H9 (cell line): Measurements from ENCODE around the gene NANOS3. TPM values are rescaled to one million over a fixed set of nuclear protein-coding genes. Genes with fewer than 3 reads are reported as not detected.

Source experiments
- DNase-seq: peaks from one replicate; pipeline ENCODE4 v3.0.0-alpha.2; 2017
- H2AFZ ChIP-seq: one replicate; pipeline ENCODE4 v1.6.1; 2013; ENCODE audit warnings: mild to moderate bottlenecking, low read length, control low read depth, moderate library complexity
- H2AK5ac ChIP-seq: 2 replicates; pipeline ENCODE4 v1.6.1; 2013; ENCODE audit warnings: low read length, control low read depth, mixed read lengths; ENCODE audit not compliant: insufficient read length
- H2BK120ac ChIP-seq: one replicate; pipeline ENCODE4 v1.6.1; 2013; ENCODE audit warnings: low read depth, mild to moderate bottlenecking, low read length, control low read depth, inconsistent platforms; ENCODE audit not compliant: poor library complexity, severe bottlenecking
- H2BK12ac ChIP-seq: 2 replicates; pipeline ENCODE4 v1.6.1; 2013; ENCODE audit warnings: low read length, control low read depth, mixed read lengths, low read depth; ENCODE audit not compliant: insufficient read length
- H2BK15ac ChIP-seq: 2 replicates; pipeline ENCODE4 v1.6.1; 2013; ENCODE audit warnings: low read depth, low read length, control low read depth
- H2BK20ac ChIP-seq: one replicate; pipeline ENCODE4 v1.6.1; 2013; ENCODE audit warnings: low read depth, mild to moderate bottlenecking, low read length, control low read depth, inconsistent platforms; ENCODE audit not compliant: poor library complexity, severe bottlenecking
- H2BK5ac ChIP-seq: 2 replicates; pipeline ENCODE4 v1.6.1; 2013; ENCODE audit warnings: low read length, control low read depth, mixed read lengths; ENCODE audit not compliant: insufficient read length
- H3K14ac ChIP-seq: 2 replicates; pipeline ENCODE4 v1.6.1; 2013; ENCODE audit warnings: low read length, control low read depth; ENCODE audit not compliant: insufficient read depth
- H3K18ac ChIP-seq: 2 replicates; pipeline ENCODE4 v1.6.1; 2013; ENCODE audit warnings: low read depth, mild to moderate bottlenecking, mixed read lengths, low read length, control low read depth; ENCODE audit not compliant: insufficient read length
- H3K23ac ChIP-seq: 2 replicates; pipeline ENCODE4 v1.6.1; 2013; ENCODE audit warnings: low read length, control low read depth, mixed read lengths, low read depth; ENCODE audit not compliant: insufficient read length
- H3K23me2 ChIP-seq: 2 replicates; pipeline ENCODE4 v1.6.1; 2013; ENCODE audit warnings: low read depth, mild to moderate bottlenecking, mixed read lengths, low read length, control low read depth; ENCODE audit not compliant: insufficient read length, poor library complexity, severe bottlenecking
- H3K27ac ChIP-seq: 2 replicates; pipeline ENCODE4 v1.5.1; 2013; ENCODE audit warnings: low read length, control low read depth, mixed read lengths, low read depth; ENCODE audit not compliant: insufficient read length
- H3K27me3 ChIP-seq: 2 replicates; pipeline ENCODE4 v1.6.1; 2013; ENCODE audit warnings: low read length, control low read depth, inconsistent platforms; ENCODE audit not compliant: insufficient read depth
- H3K4ac ChIP-seq: 2 replicates; pipeline ENCODE4 v1.6.1; 2013; ENCODE audit warnings: low read depth, mild to moderate bottlenecking, control low read depth, inconsistent platforms, low read length, moderate library complexity
- H3K4me1 ChIP-seq: 2 replicates; pipeline ENCODE4 v1.6.1; 2013; ENCODE audit warnings: low read length, control low read depth, inconsistent platforms; ENCODE audit not compliant: insufficient read depth
- H3K4me2 ChIP-seq: 2 replicates; pipeline ENCODE4 v1.6.1; 2013; ENCODE audit warnings: low read length, control low read depth, mixed read lengths; ENCODE audit not compliant: insufficient read length, insufficient read depth
- H3K56ac ChIP-seq: 2 replicates; pipeline ENCODE4 v1.6.1; 2013; ENCODE audit warnings: low read depth, mild to moderate bottlenecking, mixed read lengths, low read length, control low read depth; ENCODE audit not compliant: insufficient read length
- H3K79me1 ChIP-seq: 2 replicates; pipeline ENCODE4 v1.6.1; 2013; ENCODE audit warnings: low read depth, mild to moderate bottlenecking, moderate library complexity, low read length, control low read depth, inconsistent platforms; ENCODE audit not compliant: insufficient read depth, poor library complexity, severe bottlenecking
- H3K79me2 ChIP-seq: 2 replicates; pipeline ENCODE4 v1.6.1; 2013; ENCODE audit warnings: low read length, control low read depth, inconsistent platforms; ENCODE audit not compliant: insufficient read depth
- H3K9ac ChIP-seq: 2 replicates; pipeline ENCODE4 v1.6.1; 2013; ENCODE audit warnings: low read length, control low read depth, mixed read lengths; ENCODE audit not compliant: insufficient read length; ENCODE audit errors: extremely low read depth
- H3K9me3 ChIP-seq: one replicate; pipeline ENCODE4 v1.6.1; 2013; ENCODE audit warnings: low read depth, low read length, inconsistent platforms; ENCODE audit not compliant: control insufficient read depth
- H3T11ph ChIP-seq: one replicate; pipeline ENCODE4 v1.6.1; 2013; ENCODE audit warnings: mild to moderate bottlenecking, low read length, control low read depth, inconsistent platforms
- H4K20me1 ChIP-seq: one replicate; pipeline ENCODE4 v1.6.1; 2013; ENCODE audit not compliant: control insufficient read depth, insufficient read length, insufficient read depth
- H4K5ac ChIP-seq: 2 replicates; pipeline ENCODE4 v1.6.1; 2013; ENCODE audit warnings: low read depth, mild to moderate bottlenecking, mixed read lengths, low read length, control low read depth; ENCODE audit not compliant: insufficient read length
- H4K8ac ChIP-seq: replicated peaks from 2 replicates; pipeline ENCODE4 v1.6.1; 2013; ENCODE audit warnings: low read length, control low read depth, mixed read lengths, low read depth; ENCODE audit not compliant: insufficient read length
- H4K91ac ChIP-seq: 2 replicates; pipeline ENCODE4 v1.6.1; 2013; ENCODE audit warnings: low read depth, mild to moderate bottlenecking, moderate library complexity, mixed read lengths, low read length, control low read depth; ENCODE audit not compliant: insufficient read length
- H3K27ac Mint-ChIP-seq, 3 experiments: 2 replicates in 2 of 3; 3 replicates in 1 of 3; pipeline ENCODE4 v1.8.0; 2020 to 2021; ENCODE audit warnings: mixed read lengths in 3 of 3, mild to moderate bottlenecking in 1 of 3, moderate library complexity in 1 of 3
- H3K27me3 Mint-ChIP-seq: 2 replicates; pipeline ENCODE4 v1.8.0; 2021; ENCODE audit warnings: low read depth, mild to moderate bottlenecking, moderate library complexity, mixed read lengths
- H3K36me3 Mint-ChIP-seq, 3 experiments: 2 replicates in 2 of 3; 3 replicates in 1 of 3; pipeline ENCODE4 v1.8.0; 2020 to 2021; ENCODE audit warnings: low read depth in 3 of 3, mixed read lengths in 3 of 3; ENCODE audit not compliant: insufficient read depth in 1 of 3
- H3K4me1 Mint-ChIP-seq, 2 experiments: 2 replicates each; pipeline ENCODE4 v1.8.0; 2020; ENCODE audit warnings: mixed read lengths in 2 of 2
- H3K4me3 Mint-ChIP-seq, 2 experiments: 2 replicates in 1 of 2; 3 replicates in 1 of 2; pipeline ENCODE4 v1.8.0; 2020 to 2021; ENCODE audit warnings: mild to moderate bottlenecking in 2 of 2, mixed read lengths in 2 of 2, moderate library complexity in 1 of 2
- H3K9me3 Mint-ChIP-seq, 2 experiments: 2 replicates in 1 of 2; 3 replicates in 1 of 2; pipeline ENCODE4 v1.8.0; 2020; ENCODE audit warnings: mild to moderate bottlenecking in 2 of 2, mixed read lengths in 2 of 2, moderate library complexity in 1 of 2
- WGBS: extraction: QIAGEN DNeasy Blood & Tissue Kit; methylation state at CpG from one replicate; pipeline ENCODE4 v1.1.7; 2013; ENCODE audit warnings: missing lambda C conversion rate, low lambda C conversion rate, mixed read lengths; ENCODE audit not compliant: insufficient read length; ENCODE audit errors: extremely low coverage; 5-methylcytosine and 5-hydroxymethylcytosine counted together
- total RNA-seq: library from RNA; stranded (reverse); gene quantifications from 2 replicates; pipeline ENCODE4 v1.2.1, GENCODE V29; 2021
- TF ChIP-seq, protein P1 (sequence below): fragments of 200-600 bp; sonication (generic); conservative IDR thresholded peaks from 3 replicates; pipeline ENCODE4 v1.8.0; 2021; ENCODE audit warnings: antibody characterized with exemption, mild to moderate bottlenecking

Gene NANOS3
- total RNA-seq, 1 experiment from 2014 or later: not detected

DNA sequence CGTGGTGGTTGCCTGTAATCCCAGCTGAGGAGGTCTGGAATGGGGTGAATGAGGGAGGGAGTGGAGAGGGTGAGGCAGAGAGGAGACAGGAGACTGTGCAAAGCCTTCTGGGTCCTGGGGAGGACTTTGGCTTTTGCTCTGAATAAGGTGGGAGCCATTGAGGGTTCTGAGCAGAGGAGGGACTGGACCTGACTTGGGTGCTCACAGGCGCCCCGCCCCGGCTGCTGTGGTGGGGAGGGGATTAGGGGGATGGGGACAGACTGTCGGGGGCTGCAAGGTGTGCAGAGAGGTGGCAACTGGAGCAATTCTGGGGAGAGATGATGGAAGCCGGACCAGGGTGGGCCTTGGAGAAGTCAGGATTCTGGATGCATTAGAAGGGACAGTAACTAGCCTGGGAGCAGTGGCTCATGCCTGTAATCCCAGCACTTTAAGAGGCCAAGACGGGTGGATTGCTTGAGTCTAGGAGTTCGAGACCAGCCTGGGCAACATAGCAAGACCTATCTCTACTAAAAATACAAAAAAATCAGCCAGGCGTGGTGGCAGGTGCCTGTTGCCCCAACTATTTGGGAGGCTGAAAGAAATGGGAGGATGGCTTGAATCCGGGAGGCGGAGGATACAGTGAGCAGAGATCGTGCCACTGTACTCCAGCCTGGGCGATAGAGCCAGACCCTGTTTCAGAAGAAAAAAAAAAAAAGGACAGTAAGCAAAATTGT lies 16.1 kb upstream of the NANOS3 start:
- Histone ChIP-seq H3K79me2 (no peaks in the 10 kb centered on the region), H3K79me1 (no peaks in the 10 kb centered on the region), H3K23ac (no peak overlapping the region), H3K18ac (no peak overlapping the region), H4K8ac (no peak overlapping the region), H2BK20ac (no peak overlapping the region), H3K4me2 (no peak overlapping the region), H4K20me1 (no peaks in the 10 kb centered on the region), H2AFZ (no peak overlapping the region), H2AK5ac (no peak overlapping the region), H3T11ph (no peak overlapping the region), H3K4me1 (no peaks in the 10 kb centered on the region), H2BK12ac (no peak overlapping the region), H3K27ac (no peak overlapping the region), H3K9me3 (no peaks in the 10 kb centered on the region), H3K23me2 (peaks cover 2% of the 10 kb centered on the region), H4K91ac (no peak overlapping the region), H3K27me3 (peaks cover 6% of the 10 kb centered on the region; the same call in 1 of the 2 replicates), H2BK15ac (no peak overlapping the region), H3K56ac (no peak overlapping the region), H2BK120ac (no peak overlapping the region), H3K9ac (no peak overlapping the region), H3K4ac (no peak overlapping the region), H2BK5ac (no peak overlapping the region), H4K5ac (no peak overlapping the region), H3K14ac (no peak overlapping the region)
- DNase-seq: no peak
- no CpG with 5 or more reads among the region's 13 CpGs for WGBS
- TF ChIP-seq, protein P1, sequence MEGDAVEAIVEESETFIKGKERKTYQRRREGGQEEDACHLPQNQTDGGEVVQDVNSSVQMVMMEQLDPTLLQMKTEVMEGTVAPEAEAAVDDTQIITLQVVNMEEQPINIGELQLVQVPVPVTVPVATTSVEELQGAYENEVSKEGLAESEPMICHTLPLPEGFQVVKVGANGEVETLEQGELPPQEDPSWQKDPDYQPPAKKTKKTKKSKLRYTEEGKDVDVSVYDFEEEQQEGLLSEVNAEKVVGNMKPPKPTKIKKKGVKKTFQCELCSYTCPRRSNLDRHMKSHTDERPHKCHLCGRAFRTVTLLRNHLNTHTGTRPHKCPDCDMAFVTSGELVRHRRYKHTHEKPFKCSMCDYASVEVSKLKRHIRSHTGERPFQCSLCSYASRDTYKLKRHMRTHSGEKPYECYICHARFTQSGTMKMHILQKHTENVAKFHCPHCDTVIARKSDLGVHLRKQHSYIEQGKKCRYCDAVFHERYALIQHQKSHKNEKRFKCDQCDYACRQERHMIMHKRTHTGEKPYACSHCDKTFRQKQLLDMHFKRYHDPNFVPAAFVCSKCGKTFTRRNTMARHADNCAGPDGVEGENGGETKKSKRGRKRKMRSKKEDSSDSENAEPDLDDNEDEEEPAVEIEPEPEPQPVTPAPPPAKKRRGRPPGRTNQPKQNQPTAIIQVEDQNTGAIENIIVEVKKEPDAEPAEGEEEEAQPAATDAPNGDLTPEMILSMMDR: no peak
- Mint-ChIP-seq H3K36me3 (no peaks in the 10 kb centered on the region), H3K4me3 (no peak overlapping the region), H3K27me3 (peaks cover 26% of the 10 kb centered on the region), H3K9me3 (no peaks in the 10 kb centered on the region), H3K27ac (no peak overlapping the region), H3K4me1 (peaks cover 15 to 34% of the 10 kb centered on the region in 2 experiments)
